HPDE6-E6E7 (cell line): ENCODE measurements around the gene KRTAP10-8.
"Not testable (repeated sequence)": the region's sequence is repeated elsewhere in the genome, so short reads cannot be mapped to it uniquely, and the experiment has no call there.

Experiments used
- DNase-seq: peaks from one replicate; pipeline ENCODE4 v3.0.0; 2011; ENCODE audit warnings: missing footprints; ENCODE audit errors: extremely low spot score

The KRTAP10-8 gene

GRCh38 chr21:44612029-44612486 is at the start of gene KRTAP10-8:
Gene KRTAP10-8, plus strand, starts transcription at chr21:44612079. Its CDS starts 22 bp downstream, at chr21:44612101.
- no peak for DNase-seq

GRCh38 chr21:44564099-44564498 is 47.8 kb upstream of the KRTAP10-8 start:
- DNase-seq: no peak

GRCh38 chr21:44564886-44565598 is 46.8 kb upstream of the KRTAP10-8 start:
- no peak for DNase-seq

GRCh38 chr21:44566403-44566802 is 45.5 kb upstream of the KRTAP10-8 start:
- no peak for DNase-seq

GRCh38 chr21:44567481-44568171 is 44.3 kb upstream of the KRTAP10-8 start:
- DNase-seq: no peak

- DNase-seq: no peak
Observed at GRCh38 chr21:44568261-44568660, 43.6 kb upstream of the KRTAP10-8 start.

- no peak for DNase-seq
Observed at GRCh38 chr21:44568667-44569556, 43.0 kb upstream of the KRTAP10-8 start.

GRCh38 chr21:44569861-44570517 is 41.9 kb upstream of the KRTAP10-8 start:
- DNase-seq: no peak

GRCh38 chr21:44571296-44571695 is 40.6 kb upstream of the KRTAP10-8 start:
- DNase-seq: no peak

GRCh38 chr21:44571844-44572782 is 39.8 kb upstream of the KRTAP10-8 start:
- no peak for DNase-seq

- no peak for DNase-seq
Observed at GRCh38 chr21:44572959-44573583, 38.8 kb upstream of the KRTAP10-8 start.

- not testable (repeated sequence) for DNase-seq
Observed at GRCh38 chr21:44573630-44574456, 38.0 kb upstream of the KRTAP10-8 start, which contains the start of gene KRTAP10-4. Gene KRTAP10-4, plus strand, starts transcription at chr21:44573729. Its CDS starts 30 bp downstream, at chr21:44573759.

- no peak for DNase-seq
Observed at GRCh38 chr21:44574457-44575306, 37.2 kb upstream of the KRTAP10-8 start.

GRCh38 chr21:44575307-44576024 is 36.4 kb upstream of the KRTAP10-8 start:
- no peak for DNase-seq

- DNase-seq: no peak
Observed at GRCh38 chr21:44576025-44576420, 35.9 kb upstream of the KRTAP10-8 start.

- no peak for DNase-seq
Observed at GRCh38 chr21:44578371-44579055, 33.4 kb upstream of the KRTAP10-8 start.
